T-helper 1 cell treated with Interleukin-12 subunit alpha and Interleukin-12 subunit beta and Interleukin-4 antibody, amounts not matched to agents 30 ng/mL and 1 ng/mL, for 36 hours (primary cell): ENCODE data around the gene COMP. TPM values are rescaled to one million over a fixed set of nuclear protein-coding genes. Genes with fewer than 3 reads are reported as not detected.

Experiments used
- intact Hi-C: fragments of 100-400 bp; cut with micrococcal nuclease; formaldehyde crosslinking; loops from one replicate; pipeline ENCODE4 v1.15.1; 2024
- total RNA-seq: library from RNA; stranded (reverse); gene quantifications from 2 replicates; pipeline ENCODE4 v1.2.3, GENCODE V29; 2022

Gene COMP
- total RNA-seq, 1 donor from 2014 or later, result not detected

GRCh38 chr19:18754501-18754900 is 36.6 kb downstream of the COMP start:
- intact Hi-C loops, result no loop called here

DNA sequence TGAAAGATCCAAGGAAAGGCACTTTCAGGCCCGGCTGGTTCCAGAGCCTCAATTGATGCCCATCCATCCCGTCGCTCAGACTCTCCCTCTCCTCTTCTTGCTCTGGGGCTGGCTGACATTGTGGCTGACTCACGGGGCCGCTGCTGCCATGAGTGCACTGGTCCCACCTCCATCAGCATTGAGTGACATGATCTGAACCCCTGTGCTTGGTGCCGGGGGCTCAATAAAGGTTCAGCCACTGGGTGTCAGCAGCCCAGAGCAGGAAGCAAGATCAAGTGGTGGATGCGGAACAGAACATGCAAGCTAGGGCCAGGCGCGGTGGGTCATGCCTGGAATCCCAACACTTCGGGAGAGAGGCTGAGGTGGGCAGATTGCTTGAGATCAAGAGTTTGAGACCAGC is 39.5 kb downstream of the COMP start:
- intact Hi-C loops, result no loop called here

GRCh38 chr19:18750295-18750970 is 40.7 kb downstream of the COMP start:
- intact Hi-C loops, result no loop called here

- intact Hi-C loops, result no loop called here
Observed at GRCh38 chr19:18749362-18750231, 41.5 kb downstream of the COMP start.

DNA sequence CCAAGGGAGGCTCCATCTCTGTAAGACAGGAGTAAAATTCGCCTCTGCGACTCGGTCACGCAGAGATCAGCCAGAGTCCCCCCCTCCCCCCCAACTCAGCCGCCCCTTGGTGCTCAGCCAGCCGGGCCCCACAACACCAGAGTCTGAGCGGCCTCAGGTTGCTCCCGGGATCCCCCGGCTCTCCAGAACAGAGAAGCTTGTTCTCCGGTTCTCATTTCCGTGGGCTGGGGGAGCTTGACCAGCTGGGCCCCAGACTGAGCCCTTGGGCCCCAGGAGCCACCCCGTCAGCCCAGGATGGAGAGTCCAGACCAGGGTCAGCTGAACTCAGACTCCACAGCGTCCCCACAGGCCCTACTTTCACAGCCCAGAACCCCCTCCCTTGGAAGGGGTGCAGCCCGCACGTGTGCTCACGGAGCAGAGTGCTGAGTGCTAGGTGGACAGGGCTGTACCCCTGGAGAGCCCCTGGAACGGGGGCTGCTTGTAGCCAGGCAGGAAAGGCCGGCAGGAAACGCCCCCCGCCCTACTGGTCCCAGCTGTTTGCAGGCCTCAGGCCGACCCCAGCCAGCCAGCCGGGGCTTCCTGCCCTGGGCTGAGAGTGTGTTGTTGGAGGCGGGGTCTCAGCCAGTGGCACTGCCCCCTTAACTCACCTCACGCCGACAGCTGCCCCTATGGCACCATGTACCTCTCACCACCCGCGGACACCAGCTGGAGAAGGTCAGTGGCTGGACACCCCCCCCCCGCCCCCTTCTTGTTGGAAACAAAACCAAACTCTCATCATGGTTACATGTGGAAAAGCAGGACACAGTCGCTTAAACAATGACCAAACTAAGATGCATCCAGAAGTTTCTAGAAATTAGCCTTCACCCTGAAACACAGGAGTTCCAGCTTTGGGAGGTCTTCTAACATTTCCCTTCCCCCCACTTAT is 44.4 kb downstream of the COMP start:
- intact Hi-C loops, result no loop called here

DNA sequence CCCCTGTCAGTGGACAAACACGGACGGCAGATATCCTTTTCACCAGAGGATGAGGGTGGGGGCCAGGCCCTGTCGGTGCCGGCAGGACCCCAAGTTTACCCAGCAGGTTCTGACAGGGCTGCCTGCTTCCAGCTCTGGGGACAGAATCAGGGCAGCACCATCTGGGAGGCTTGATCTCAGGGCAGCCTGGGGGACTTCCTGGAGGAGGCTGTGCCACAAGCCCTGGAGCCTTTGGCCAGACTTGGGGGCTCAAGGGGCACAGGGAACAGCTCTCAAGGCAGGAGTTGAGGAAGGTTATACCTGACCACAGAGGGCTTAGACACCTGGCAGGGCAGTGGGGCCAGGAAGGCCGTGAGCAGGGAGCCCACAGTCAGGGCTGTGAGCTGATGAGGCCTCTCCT is 45.2 kb downstream of the COMP start:
- intact Hi-C loops, result no loop called here

- intact Hi-C loops, result no loop called here
Observed at GRCh38 chr19:18745012-18745735, 45.9 kb downstream of the COMP start.

- intact Hi-C loops, result no loop called here
Observed at GRCh38 chr19:18743784-18744418, 47.2 kb downstream of the COMP start.

GRCh38 chr19:18742838-18743783 is 48.0 kb downstream of the COMP start:
- intact Hi-C loops, result no loop called here

DNA sequence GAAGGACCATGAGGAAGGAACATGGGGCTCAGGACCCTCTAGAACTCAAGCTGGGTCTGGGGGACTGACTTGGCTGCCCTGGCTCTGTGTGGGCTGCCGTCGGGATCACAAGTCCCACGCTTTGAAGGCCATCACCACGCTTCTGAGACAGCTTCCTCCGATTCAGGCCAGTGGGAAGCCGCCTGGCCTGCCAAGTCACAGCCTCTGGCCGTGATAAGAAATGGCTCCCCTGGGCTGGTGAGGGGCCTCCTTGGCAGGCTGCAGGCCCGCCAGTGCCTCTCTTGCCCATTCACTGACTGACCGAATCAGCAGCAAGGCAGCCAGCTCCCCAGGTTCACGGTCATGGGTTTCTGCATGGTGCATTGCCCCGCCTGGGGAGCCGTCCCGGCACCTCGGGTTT is 48.8 kb downstream of the COMP start:
- intact Hi-C loops, result no loop called here

GRCh38 chr19:18741124-18742121 is 49.7 kb downstream of the COMP start:
- intact Hi-C loops, result no loop called here

DNA sequence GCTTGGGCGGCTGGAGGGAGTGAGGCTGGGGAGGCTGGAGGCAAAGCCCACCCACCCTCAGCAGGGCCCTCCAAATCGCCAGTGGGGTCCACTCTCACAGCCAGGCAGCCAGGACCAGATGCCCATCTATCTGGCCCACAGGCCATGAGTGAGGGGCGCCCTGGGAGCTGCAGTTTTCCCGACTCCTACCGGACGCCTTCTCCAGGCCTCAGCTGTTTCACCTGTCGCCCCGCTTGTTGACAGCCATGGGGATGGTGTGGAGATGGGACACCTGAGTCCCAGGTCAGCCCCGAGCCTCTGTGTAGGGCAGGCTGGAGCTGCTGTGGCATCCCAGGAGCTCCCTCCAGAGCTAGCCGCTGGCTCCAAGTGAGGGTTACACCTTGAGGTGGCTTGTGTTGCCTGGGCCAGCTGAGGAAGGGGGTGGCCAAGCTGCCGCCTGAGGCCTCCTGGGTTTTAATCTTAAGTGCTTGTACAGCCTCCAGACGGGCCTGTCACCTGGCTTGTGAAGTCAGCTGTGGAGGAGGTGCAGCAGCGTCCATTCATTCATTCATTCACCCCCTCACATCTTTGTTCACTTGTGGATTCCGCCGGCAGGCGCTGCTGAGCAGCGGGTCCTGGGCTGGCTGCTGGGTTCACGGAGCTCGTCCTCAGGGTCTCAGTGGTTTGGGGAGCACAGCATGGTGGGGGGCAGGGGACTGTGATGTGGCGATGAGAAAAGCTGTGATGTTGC is 52.0 kb downstream of the COMP start:
- intact Hi-C loops, result no loop called here

DNA sequence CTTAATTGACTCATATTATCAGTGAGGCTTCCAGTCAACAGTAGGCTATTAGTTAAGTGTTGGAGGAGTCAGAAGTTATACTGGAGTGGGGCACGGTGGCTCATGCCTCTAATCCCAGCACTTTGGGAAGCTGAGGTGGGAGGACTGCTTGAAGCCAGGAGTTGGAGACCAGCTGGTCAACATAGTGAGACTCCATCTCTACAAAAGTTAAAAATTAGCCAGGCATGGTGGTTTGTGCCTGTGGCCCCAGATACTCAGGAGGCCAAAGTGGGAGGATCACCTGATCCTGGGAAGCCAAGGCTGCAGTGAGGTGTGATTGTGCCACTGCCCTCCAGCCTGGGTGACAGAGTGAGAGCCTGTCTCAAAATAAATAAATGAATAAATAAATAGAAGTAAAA is 53.2 kb downstream of the COMP start:
- intact Hi-C loops, result no loop called here

GRCh38 chr19:18737337-18737953 is 53.7 kb downstream of the COMP start:
- intact Hi-C loops, result no loop called here

- intact Hi-C loops, result no loop called here
Observed at GRCh38 chr19:18736415-18737336, 54.4 kb downstream of the COMP start.

DNA sequence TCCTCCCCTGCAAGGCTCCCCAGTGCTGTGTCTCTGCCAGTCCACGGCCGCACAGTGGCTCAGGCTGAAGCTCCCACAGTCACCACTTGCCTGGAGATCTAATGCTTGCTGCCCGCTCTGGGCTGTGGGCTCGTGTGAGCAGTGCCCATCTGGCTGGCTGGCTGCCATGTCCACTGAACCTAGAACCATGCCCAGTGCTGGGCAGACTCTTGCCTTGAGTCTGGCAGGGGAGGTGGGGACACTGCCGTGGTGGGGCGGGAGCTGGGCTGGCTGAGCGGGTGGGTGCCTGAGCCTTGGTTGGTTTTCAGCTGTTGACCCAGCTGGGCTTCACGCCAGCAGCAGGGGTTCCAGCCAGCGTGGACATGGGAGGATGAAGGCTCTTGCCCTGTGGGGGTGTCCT is 55.4 kb downstream of the COMP start:
- intact Hi-C loops, result no loop called here
